GM18505 (cell line): ENCODE results near the gene PRKG1.
"Not testable (repeated sequence)": the region's sequence is repeated elsewhere in the genome, so short reads cannot be mapped to it uniquely, and the experiment has no call there.

ENCODE experiments used
- ATAC-seq: cut with Tn5 transposase; IDR thresholded peaks from one replicate; pipeline ENCODE4 v1.9.1; 2021; ENCODE audit not compliant: unreplicated experiment
- POLR2A ChIP-seq: IDR thresholded peaks from 4 replicates; pipeline ENCODE4 v1.6.1; 2011; ENCODE audit warnings: borderline replicate concordance; ENCODE audit not compliant: insufficient read depth, insufficient read length; ENCODE audit errors: extremely low read depth

Gene PRKG1

DNA sequence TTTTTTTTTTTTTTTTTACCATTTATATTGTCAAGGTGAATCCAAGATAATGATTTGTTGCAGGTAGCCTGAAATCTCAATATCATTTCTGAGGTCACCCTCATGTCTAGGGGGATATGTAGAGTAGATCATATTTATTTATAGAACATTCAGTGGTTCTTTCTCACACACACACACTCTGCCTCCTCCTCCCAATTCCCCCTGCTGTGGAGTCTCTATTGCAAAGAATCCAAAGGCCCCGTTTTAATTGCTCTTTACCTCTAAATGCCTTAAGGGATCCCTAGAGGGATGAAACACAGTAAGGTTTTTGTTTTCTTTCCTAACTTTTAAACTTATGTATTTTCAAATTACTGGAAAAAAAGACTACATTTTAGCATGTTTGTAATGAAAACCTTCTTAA is 170.0 kb downstream of the PRKG1 start:
- ATAC-seq: no peak

DNA sequence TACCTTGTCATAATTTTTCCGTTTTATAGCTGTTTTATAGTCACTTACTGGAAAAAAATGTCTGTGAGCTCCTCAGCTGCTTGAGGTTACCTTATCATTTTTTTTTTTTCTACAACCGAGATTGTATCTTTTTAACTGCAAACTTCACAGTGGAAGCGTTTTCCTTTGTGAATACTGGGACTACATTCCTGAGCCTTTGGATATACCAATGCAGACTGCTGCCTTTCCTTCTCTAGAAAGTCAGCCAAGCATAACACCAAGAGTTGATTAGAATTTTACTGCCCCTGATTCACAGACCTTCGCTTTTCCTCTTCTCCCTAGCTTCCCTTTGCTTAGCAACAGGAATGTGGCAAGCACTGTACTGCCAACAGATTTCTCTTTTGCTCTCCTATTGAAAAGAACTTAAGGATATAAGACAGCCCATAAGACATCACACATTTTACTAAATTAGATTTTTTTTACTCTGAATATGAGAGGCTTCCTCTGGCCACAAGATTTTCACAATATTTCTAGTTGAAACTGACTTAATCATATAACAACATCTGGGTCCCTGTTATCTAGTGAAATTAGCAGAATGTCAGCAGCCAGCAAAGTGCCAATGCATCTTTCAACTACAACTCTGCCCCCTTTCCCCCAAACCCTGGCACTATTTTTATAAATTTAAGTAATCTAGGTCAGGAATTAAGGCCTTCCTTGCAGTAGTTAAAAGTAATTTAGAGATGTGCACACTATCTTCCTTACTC is 170.6 kb downstream of the PRKG1 start:
- no peak for TF ChIP-seq POLR2A
- ATAC-seq: no peak

More for the DNA sequence above, 170.0 kb downstream of the PRKG1 start:
- TF ChIP-seq POLR2A: no peak

DNA sequence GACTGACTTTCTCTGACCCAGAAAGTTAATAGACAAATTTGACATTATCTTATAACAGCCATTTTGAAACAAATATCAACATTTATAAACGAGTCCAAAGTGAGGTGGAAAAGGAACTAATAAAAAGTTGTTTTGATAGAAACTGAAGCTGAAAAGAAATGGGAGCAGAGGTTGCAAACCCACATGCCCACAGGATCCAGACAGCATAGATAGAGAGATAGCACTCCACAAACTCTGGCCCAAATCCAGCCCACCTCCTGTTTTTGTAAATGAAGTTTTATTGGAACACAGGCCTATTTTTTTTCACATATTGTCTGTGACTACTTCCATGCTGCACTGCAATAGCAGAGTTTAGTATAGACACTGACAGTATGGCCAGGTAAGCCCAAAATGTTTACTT is 171.9 kb downstream of the PRKG1 start:
- TF ChIP-seq POLR2A: no peak
- no peak for ATAC-seq

DNA sequence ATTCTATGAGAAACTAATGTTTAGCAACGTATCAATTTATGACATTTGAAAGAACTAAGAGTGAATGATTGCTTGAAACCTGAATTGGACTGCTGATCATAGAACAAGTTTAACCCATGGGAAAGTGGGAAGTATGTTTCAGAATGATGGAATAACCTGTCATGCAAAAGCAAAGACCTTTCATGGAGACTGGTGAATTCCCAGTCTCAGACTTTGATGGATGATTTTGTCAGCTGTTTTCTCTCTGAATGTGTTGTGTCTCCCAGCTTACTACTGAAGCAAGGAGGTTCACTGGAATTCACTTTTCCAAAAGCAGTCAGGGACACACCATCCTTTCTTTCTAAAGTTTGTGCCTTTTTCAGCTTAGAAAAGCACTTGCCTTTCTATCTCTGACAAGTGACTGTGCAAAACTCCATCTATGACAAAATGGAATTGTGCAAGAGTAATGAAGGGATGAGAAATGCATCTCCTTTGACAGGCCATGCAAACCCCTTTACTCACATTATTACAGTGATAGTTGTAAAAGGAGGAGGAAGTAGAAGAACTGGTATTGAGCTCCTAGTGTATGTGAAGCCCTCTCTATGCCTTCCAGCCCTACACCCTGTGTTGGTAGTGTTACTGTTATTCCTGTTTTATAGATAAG is 176.1 kb downstream of the PRKG1 start:
- no peak for ATAC-seq
- no peak for TF ChIP-seq POLR2A

DNA sequence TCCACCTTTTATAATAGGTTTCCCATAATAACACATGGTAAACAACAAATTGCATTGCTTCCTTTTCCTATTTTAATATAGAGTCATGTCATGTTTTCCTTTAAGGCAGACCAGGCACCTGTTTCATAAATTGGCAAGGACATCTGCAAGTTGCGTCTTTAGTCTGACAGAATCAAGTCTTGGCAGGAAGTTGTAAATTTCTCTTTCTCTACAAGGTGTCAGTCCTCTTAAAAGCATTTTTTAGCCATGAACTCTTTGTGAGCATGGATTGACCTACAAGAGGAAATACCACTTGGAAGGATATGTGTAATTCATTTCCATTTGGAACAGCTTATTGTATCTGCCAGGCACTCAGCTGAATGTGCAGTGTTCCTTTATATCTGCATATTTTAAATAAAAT is 176.8 kb downstream of the PRKG1 start:
- TF ChIP-seq POLR2A: no peak

DNA sequence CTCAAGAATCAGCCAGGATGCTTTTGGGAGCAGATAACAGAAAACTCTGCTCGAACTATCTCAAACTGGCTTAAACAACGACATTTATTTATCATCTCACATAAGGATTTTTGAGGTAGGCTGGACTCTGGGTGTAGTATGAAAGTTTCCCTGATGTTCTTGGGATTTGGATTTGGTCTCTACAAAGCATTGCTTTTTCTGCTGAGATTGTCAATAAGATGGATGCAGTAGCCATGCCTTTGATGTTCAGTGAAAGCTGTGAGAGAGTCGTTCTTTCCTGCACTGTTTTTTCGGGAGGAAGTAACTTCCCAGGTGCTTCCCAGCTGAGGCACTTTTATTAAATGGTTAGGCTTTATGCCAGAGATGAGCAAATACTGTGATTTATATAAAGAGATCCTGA is 181.1 kb downstream of the PRKG1 start:
- ATAC-seq: no peak
- no peak for TF ChIP-seq POLR2A

More for the DNA sequence above, 176.8 kb downstream of the PRKG1 start:
- no peak for ATAC-seq

DNA sequence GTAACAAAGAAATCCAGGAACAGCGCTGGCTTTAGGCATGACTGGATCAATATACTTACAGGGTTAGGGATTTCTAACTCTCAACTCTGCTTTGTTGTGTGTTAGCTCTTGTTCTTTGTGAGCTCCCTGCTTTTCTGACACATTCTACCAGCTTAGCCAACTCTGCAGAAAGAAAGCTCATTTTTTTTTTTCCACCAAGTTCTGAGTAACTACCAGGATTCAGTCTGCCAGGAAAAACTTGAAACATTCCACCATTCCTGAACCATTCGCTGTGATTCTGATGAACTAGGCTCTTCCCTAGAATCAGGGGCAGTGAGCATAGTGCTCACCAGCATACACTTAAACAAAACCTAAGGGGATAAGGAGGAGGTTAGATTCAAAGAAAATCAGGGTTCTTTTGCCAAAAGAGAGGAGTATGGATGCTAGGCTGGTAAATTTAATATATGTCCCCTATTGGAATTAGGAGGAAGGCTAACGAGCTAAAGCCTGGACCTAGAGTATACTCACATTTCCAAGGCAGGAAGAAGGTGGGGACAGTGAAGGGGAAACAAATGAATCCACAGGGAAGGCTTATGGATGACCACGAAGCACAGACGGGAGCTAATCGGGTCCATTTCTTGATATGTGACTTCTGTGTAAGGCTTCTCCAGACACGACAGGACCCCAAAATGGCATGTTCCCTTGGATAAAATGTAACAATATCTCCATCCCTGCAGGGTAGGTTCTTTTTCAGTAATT is 183.4 kb downstream of the PRKG1 start:
- no peak for TF ChIP-seq POLR2A
- ATAC-seq: no peak

DNA sequence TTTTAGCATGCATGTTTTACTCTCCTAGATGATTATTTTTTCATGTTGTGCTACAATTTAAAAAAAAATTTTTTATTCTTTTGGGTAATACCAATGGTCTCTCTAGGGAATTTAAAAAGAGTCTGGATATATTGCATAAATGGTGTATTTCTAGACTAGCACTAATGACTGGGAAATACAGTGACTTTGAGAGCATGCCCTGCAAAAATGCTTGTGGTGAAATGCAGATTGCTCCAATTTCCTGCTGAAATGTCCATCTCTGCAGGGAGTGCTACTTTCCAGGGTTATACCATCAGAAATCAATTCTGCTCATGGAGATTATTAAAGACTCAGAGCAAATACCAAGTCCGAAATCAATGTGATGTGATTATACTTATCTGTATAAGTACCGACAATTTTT is 186.1 kb downstream of the PRKG1 start:
- no peak for TF ChIP-seq POLR2A
- ATAC-seq: no peak

DNA sequence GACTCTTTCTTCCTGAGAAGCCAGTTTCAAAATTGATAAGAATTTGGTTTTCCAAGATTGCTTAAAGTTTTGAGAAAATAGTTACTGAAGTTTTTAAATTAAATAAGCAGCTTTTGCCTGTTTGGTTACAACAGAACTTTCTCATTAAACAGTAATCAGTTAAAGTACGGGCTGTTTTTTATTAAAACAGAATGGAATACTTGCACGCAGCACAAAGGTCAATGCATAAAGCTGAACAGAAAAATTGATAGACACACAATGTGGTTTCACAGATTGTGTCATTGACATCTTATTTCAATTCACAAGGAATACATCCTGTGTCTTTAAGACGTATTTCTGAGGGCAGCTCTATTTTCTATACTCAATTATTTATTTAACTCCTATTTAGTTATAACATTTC is 192.2 kb downstream of the PRKG1 start:
- no peak for ATAC-seq
- TF ChIP-seq POLR2A: no peak

DNA sequence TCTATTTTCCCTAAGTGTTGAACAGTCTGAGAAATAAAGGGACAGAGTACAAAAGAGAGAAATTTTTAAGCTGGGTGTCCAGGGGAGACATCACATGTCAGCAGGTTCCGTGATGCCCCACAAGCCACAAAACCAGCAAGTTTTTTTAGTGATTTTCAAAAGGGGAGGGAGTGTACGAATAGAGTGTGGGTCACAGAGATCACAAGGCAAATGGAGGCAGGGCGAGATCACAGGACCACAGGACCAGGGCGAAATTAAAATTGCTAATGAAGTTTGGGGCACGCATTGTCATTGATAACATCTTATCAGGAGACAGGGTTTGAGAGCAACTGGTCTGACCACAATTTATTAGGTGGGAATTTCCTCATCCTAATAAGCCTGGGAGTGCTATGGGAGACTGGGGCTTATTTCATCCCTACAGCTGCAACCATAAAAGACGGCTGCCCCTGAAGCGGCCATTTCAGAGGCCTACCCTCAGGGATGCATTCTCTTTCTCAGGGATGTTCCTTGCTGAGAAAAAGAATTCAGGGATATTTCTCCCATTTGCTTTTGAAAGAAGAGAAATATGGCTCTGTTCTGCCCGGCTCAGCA is 193.8 kb downstream of the PRKG1 start:
- ATAC-seq: not testable (repeated sequence)

DNA sequence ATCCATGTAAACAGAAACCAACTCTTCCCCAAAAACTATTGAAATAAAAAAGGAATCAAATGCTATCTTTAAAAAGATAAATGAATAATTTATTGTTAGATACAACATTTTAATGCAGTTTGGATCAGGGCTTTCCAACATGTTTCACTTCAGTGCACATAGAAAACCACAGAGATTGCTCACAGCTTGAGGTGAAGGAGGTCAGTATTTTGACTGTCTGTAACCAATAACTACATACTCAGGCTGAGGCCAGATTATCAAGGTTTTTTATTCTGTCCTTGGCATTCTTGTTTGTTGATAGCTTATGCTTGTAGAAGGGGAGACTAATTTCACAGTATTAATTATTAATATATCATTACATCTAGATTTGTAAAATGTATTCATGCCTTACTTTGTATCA is 195.5 kb downstream of the PRKG1 start:
- ATAC-seq: no peak
- no peak for TF ChIP-seq POLR2A

DNA sequence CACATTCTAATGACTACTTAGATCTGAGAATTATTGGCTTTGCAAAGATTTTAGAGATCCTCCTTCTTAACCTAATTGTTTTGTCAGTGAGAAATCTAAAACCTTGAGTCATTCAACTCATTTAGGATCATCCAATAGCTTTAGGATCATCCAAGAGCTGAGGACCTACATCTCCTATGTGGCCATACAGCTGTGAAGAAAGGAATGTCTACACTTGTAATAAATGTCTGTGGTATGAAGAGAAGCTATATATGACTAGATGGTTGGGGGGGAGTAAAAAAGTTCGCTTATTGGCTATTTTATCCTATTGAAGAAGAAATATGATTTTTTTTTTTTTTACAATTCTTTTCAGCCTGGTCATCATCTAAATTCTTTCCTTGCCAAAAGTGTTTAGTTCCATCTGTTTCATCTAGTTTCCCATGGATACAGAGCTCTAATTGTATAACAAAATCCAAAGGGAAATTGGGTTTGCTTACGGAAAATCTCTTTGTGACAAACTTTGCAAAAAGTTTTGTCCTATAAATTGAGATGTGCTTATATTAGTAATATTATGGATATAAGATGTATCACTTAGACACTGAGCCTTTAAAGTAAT is 196.7 kb downstream of the PRKG1 start:
- no peak for ATAC-seq
- TF ChIP-seq POLR2A: no peak

DNA sequence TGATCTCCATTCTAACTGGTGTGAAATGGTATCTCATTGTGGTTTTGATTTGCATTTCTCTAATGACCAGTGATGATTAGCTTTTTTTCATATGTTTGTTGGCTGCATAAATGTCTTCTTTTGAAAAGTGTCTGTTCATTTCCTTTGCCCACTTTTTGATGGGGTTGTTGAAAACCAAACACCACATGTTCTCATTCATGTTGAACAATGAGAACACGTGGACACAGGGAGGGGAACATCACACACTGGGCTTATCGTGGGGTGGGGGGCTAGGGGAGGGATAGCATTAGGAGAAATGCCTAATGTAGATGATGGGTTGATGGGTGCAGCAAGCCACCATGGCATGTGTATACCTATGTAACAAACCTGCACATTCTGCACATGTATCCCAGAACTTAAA is 197.8 kb downstream of the PRKG1 start:
- not testable (repeated sequence) for ATAC-seq
